Epidermal melanocyte (primary cell): ENCODE measurements around the gene ASIC1.

ENCODE experiments used
- DNase-seq: peaks from one replicate; pipeline ENCODE4 v3.0.0; 2011; ENCODE audit warnings: low spot score; ENCODE audit not compliant: insufficient read length

The ASIC1 gene

DNA sequence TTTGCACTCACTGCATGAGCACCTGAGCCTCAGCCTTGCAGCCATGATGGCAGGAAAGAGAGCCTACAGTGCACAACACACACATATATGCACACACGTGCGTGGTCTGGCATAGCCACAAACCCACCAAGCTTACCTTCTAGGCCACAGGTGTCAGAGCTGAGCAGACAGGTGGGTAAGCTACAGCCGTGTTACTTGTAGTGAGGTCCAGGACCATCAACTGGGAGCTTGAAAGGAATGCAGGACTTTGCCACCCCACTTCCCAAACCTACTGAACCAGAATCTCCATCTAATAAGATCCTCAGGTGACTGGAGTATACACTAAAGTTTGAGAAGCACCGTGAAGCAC is 2.7 kb downstream of the ASIC1 start:
- no peak for DNase-seq

DNA sequence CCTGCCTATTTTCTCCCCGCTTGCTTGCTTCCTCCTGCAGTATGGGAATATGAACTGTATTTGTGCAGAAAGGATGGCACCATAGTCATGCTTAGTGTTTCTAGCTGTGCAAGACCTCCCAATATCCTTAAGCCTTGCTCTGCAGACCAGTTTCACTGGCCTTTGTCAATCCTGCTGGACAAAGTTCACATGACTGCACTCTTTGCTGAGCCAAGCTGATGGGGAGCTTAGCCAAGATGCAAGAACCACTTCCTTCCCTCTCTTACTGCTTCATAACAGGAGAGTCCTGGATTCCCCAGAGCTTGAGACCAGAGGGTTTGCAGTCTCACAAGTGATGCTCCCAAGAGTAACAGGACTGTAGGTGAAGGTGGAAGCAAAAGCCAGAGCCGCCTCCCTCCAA is 3.8 kb downstream of the ASIC1 start:
- no peak for DNase-seq

DNA sequence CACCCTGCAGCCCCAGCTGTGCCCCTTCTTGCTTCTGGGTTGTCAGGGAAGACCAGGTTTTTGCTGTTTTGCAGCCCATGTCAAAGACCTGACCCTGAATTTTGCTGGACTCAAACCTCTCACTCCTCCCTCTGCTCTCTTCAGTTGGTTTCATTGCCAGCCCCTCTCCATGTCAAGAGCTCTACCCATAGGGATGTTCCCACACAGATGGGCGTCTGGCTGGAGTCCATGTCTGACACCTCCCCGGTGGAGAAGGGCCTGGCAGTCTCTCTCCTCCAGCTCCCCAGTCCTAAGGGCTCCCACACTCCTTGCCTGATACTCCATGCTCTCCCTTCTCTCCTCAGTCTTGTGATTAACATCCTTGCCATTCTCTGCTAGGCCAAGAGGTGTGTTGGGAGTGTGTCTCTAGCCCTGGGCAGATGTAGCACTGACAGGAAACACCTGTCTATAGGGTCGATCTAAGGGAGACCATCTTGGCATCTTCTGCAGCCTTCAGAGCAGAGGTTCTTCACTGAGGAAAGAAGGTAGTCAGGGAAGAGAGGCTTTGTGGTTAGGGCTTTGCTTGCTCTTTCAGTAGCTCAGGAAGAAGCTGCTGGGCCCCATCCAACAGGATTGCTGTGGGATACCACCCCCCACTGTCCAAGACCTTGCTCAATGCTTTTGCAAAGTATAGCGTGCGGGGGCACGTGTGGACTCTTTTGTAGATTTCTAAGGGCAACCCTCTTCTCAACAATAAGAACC is 4.7 kb downstream of the ASIC1 start:
- DNase-seq = no peak

DNA sequence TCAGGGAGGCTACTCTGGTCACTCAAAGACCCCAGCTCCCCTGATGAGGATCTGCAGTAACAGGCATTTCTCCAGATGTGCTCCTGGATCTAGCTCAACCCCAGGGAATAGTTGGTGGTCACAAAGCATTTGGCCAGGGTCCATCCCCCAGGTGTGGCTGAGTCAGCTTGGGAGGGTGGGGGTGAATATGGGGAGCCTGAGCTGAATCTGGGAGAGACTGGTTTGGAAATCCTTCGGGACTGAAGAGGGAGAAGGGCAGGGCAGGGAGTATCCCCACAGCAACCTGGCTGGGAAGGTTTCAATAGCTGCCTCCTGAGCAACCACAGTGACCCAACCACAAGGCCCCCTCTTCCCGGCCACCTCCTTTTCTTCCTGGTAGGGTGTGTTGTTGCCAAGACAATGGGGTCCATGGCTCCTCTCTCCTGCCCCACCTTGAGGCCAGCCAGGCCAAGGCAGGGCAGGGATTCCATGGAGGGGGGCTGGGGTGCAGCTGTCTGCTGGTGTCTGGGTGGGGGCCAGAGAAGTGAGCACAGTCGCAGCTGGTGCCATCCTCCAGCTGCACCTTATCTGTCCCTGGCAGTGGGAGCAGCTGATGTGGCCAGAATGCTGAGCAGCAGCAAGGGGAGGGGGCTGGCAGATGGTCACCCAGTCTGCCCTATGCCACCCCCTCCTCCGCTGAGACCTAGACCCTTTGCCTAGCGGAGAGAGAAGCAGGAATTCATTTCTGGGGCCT is 5.5 kb downstream of the ASIC1 start:
- DNase-seq = no peak

DNA sequence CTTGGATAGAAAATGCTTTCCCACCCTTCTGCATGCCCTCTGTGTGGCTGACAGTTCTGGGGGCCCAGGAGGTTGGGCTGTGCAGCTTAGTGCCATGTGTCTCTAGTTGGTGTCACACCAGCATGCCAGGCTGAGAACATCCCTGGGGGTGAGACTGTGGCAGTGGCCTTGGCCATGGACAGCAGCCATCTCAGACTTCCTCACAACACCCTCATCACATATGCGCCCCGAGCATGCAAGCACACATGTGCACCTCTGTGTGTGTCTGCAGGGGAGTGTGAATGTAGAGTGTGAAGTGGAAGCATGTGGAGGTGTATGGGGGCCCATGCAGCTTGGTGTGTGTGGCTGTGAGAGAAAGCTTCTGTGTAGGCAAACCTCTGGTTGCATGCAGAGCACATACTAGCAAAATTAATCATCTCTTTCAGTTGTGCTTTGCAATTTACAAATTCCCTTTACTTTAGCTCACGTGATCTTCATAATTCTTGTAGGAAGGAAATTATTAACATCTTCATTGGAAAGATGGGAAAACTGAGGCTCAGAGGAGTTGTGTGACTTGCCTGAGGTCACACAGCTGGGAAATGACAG is 8.4 kb downstream of the ASIC1 start:
- no peak for DNase-seq

DNA sequence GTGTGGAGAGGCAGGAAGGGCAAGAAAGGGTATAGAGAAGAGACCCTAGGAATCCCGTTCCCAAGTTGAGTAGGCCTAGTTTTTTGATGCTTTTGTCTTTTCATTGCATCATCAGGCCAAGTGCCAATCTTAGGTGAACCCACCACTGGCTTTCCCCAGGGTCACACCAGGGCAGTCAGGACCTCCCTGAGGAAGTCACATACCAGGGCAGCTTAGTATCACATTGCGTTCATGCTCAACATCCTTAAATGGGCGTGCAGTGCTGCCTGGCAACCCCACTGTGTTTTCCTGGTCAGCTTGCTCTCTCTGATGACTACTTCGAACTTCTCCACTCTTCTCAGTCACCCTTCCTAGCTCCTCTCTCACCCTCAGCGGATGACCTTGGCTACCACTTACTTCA is 9.0 kb downstream of the ASIC1 start:
- DNase-seq = no peak

DNA sequence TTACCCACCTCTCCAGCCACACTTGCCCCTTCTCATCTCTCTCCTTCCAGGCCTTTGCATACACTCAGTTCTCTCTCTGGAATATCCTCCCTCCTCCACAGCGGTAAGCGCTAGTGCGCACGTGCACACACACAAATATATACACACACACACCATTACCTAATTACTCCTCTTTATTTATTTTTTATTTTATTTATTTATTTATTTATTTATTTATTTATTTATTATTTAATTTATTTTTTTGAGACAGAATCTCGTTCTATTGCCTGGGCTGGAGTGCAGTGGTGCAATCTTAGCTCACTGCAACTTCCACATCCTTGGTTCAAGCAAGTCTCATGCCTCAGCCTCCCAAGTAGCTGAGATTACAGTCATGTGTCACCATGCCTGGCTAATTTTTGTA is 11.7 kb downstream of the ASIC1 start:
- no peak for DNase-seq

DNA sequence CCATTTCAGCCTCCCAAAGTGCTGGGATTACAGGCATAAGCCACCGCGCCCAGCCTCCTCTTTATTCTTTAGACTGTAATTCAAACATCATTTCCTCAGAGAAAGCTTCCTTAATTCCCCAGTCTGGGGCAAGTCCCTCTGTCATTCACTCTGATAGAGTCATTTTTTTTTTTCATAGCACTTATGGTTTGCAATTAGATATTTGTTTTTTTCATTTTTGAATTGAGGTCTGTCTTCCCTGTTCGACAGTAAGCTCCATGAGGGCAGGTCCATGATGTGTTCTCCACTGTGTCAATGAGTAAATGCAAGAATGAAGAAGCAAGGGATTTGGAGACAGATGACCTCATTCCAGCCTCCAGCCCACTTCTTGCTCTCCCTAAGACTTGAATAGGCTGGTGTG is 12.1 kb downstream of the ASIC1 start:
- DNase-seq = no peak

DNA sequence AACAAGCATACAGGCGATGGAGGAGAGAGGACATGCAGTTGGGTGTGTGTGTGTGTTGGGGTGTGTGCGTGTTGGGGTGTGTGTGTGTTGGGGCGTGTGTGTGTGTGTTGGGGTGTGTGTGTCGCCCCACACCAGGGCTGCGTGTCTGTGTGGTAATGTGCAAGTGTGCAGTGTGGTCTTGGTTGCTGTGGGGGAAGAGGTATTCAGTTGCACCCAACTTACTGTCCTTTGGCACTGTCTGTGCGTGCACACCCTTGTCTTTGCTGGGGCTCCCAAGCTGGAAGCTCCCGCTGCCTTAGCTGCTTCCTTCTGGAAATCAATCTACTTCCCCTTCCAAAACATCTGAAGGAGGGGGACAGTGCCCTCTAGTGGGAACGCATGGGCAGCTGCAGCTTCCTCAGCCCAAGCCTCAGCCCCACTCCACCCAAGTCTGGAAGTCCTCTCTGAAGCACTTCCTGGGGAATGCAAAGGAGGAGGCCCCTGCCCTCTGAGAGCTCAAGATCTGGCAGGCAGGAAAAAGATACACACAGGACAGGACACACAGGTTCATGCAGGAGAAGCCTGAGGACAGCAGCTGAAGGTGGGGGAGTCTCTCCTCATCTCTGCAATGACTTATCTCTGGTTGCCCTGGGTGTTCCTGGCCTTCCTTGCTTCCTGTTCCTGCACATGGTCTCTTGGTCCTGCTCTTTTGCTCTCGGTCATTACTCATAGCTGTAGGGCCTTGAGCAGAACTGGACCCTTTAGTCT is 13.1 kb downstream of the ASIC1 start:
- peak; percentile 64 for DNase-seq

DNA sequence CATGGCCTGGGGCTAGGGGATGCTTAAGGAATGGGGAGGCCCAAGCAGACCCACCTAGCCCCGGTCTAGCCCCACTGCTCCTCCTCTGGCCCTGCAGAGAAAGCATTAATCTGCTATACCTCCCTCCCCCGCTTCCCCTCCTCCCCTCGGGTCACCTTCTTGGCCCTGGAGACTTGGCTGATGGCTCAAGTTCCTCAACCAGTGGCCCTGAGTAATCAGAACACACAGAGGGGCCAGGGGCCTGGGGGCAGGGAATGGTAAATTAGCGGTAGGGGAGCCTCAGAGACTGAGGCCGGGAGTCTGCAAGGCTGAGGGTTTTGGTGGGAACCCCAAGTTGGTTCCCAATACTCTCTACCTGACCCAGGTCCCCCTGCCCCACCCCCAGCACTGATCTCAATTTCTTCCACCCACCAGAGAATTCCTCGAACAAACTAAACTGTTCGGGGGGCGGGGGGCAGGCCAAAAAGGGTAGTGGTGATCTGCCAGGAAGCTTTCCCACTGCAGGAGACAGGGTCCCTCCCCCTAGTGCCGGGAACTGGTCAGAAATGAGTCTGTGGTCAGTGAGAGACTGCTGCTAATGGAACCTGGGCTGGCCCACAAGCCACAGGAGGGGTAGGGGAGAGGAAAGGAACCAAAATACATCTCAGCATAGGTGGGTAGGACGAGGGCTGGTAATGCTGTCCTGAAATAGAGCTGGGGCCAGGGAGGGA is 15.0 kb downstream of the ASIC1 start:
- no peak for DNase-seq

DNA sequence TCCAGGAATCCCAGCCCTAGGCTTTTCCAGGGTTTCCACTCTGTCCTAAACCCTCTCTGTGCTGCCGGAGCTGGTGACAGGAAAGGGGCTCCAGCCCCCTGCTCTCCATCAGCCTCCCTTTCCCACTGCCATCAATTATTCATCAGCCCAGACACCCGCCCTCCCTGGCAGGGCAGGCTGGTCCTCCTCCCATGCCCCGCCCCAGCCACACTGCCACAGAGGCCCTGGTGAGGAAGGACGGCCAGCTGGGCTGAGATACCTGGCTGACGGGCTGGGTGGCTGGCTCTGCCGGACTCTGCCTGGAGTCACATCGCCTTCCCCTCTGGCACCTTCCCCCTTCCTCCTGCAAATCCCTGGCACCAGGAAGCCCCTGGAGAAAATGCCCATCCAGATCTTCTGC is 15.8 kb downstream of the ASIC1 start:
- no peak for DNase-seq

DNA sequence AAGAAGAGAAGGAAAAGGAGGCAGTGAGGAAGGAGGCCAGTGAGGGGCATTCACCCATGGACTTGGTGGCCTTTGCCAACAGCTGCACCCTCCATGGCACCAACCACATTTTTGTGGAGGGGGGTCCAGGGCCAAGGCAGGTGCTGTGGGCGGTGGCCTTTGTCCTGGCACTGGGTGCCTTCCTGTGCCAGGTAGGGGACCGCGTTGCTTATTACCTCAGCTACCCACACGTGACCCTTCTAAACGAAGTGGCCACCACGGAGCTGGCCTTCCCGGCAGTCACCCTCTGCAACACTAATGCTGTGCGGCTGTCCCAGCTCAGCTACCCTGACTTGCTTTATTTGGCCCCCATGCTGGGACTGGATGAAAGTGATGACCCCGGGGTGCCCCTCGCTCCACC is 16.3 kb downstream of the ASIC1 start:
- no peak for DNase-seq

DNA sequence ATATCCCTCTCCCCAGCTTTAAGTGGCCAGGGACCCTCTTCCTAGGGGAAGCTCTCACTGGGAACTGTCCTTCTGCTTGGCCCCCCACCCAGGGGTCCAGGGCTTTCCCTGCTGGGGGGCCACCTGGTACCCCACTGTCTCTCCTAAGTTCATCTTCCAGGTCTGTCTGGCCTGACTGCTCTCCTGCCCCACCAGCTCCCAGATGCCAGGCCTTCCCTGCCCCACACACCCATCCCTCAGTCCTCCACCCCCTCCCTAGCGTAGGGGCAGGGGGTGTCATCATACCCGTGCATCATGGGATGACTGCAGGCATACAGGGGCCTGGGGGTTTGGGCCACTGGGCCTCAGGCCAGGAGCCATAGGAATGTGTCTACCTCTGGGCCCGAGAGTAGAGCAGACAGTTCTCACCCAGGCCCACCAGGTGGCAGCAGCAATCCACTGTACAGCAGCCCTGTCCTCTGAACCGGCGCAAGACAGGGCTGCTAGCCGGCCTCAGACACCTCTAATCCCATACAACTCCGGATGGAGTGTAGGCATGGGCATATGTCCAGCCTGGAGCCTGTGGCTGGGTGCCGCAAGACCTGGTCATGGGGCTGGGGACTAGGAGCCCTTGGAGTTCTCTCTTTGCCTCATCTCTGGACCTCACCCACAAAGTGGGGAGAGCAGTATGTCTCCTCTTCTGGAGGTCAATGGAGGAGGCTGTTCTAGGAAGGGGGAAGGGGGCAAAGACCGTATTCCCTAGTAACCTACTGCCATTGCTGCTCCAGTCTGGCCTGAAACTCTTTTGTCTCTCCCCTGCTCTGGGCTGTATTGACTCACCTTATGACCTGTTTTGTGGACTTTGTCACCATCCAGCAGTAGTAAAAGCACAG is 17.8 kb downstream of the ASIC1 start:
- peak; percentile 60 for DNase-seq

DNA sequence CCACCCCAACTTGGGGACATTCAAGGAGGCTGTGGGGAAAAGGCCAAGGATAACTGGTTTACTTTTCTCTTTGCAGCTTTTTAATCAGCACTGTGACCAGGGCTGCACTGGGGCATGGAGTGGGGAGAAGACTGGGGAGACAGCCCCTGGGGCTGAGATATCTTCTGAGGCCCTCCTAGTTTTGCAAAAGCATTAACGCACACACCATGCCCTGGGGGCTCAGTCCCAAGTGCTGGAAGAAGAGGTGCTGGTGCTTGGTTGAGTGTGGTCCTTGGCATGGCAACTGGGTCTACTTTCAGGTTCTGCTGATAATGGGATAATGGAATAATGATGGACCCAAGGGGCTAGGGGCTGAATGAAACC is 18.4 kb downstream of the ASIC1 start:
- DNase-seq = no peak

DNA sequence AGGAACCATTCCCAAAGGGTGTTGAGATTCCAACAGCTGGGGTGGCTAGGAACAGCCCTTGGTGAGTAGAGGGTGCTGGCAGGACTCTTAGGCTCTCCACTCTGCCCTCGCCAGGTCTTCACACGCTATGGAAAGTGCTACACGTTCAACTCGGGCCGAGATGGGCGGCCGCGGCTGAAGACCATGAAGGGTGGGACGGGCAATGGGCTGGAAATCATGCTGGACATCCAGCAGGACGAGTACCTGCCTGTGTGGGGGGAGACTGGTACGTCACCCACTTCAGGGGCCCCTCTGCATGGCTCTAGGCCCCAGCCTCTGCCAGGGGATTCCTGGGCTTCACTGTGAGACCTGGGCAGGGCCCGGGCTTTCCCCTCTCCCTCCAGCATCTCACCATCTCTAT is 19.7 kb downstream of the ASIC1 start:
- DNase-seq = no peak

DNA sequence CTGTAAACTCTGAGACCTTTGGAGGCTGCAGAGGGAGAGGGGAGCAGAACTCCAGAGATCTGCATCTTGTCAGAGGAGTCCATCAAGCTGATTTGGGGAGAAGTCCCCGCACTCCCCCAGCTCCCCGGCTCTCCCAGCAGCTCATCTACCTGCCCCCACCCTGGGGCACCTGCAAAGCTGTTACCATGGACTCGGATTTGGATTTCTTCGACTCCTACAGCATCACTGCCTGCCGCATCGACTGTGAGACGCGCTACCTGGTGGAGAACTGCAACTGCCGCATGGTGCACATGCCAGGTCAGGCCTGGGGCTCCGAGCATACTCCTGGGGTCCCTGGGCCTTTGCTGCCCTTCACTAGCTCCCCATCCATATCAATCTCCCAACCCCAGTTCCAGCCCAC is 20.9 kb downstream of the ASIC1 start:
- no peak for DNase-seq

DNA sequence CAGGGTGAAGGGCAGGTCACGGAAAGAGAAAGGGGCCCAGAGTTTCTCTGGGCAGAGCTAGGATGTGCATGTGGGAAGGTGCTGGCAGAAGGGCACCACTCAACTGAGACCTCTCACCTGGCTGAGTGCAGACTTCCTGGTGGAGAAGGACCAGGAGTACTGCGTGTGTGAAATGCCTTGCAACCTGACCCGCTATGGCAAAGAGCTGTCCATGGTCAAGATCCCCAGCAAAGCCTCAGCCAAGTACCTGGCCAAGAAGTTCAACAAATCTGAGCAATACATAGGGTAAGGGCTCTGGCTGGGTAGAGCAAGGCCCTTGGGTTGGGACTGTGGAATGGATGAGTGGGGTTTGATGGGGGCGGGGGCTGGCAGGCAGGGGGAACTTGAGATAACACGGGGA is 22.4 kb downstream of the ASIC1 start:
- DNase-seq = no peak

DNA sequence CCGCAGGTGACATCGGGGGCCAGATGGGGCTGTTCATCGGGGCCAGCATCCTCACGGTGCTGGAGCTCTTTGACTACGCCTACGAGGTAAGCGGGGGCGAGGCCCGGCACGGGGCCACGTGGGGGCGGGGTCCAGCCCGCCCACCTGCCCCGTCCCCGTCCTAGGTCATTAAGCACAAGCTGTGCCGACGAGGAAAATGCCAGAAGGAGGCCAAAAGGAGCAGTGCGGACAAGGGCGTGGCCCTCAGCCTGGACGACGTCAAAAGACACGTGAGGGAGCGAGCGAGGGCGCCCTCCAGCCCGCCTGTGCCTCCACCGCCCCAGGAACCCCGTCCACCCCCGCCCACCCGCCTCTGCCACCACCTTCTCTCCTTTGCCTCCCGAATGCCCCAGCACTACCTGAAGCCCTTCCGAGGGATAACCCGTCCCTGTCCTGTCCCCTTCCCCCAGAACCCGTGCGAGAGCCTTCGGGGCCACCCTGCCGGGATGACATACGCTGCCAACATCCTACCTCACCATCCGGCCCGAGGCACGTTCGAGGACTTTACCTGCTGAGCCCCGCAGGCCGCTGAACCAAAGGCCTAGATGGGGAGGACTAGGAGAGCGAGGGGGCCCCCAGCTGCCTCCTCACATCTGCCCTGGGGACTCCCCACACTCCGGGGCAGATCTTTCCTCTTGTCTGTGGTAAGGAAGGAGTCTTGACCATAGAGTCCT is 23.9 kb downstream of the ASIC1 start:
- DNase-seq = no peak

DNA sequence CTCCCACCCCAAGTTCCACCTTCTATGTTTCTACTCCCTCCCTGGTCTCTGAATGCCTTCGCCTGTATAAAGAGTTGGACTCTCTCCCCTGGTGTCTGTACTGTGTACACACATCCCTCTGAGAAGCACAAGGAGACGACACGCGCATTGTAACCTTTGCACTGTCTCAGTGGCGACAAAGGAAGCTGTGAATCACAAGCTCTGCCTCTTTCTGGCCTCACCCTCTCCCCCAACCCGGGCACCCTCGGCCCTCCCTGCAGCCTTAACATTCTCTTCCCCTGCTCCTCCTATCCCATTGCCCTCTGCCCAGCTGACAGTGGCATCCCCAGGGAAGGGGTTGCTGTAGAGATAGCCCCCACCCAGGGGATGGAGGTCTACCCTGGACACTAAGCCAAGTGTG is 25.2 kb downstream of the ASIC1 start:
- DNase-seq = no peak

DNA sequence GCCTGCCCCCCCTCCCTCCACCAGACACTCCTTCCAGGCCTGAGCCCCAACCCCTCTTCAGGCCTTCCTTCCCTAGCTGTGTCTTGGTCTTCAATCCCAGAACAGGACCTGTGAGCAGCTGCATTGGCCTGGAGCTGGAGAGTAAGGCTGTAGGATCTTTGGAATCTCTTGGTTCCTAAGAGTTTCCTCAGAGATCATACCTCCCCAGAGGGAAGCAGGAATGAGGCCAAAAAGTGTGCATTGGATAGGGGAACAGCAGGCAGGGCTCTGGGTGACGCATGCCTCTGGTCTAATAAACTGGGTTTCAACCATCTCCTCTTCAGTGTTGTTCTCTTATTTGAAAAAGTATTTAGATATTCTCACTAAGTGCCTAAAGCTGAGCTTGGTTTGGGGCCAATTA is 25.9 kb downstream of the ASIC1 start:
- no peak for DNase-seq
